Epithelial cell of esophagus (primary cell): ENCODE measurements around the gene GSTM4.

Experiments
- DNase-seq: peaks from one replicate; pipeline ENCODE4 v3.0.0; 2010; ENCODE audit warnings: low read depth
- H3K4me3 ChIP-seq: 2 replicates; pipeline ENCODE4 v1.5.1; 2011; ENCODE audit warnings: mild to moderate bottlenecking, low read length, control low read depth
- TF ChIP-seq, protein P1 (sequence below): IDR thresholded peaks from 2 replicates; pipeline ENCODE4 v1.5.1; 2011; ENCODE audit warnings: low read depth, mild to moderate bottlenecking, low read length, control low read depth, inconsistent platforms; ENCODE audit not compliant: insufficient read depth; ENCODE audit errors: missing control alignments

GSTM4 gene

DNA sequence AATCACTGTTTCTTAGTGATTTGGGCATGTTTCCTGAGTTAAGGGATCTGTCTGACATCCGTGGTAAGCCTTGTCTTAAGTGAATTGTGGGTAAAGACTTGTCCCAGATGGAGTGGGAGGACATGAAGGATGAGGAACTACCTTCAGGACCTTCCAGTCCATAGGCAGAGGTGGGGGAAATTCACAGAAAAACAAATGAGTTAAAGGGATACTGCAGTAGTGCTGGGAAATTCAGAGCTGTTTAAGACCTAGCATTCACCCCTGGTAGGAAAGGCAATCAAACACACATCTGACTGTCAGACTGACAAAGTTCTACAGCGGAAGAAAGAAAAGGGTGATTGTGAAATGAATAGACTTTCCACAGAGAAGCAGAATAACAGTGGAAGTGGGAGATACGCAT lies 39.5 kb upstream of the GSTM4 start:
- TF ChIP-seq, protein P1, sequence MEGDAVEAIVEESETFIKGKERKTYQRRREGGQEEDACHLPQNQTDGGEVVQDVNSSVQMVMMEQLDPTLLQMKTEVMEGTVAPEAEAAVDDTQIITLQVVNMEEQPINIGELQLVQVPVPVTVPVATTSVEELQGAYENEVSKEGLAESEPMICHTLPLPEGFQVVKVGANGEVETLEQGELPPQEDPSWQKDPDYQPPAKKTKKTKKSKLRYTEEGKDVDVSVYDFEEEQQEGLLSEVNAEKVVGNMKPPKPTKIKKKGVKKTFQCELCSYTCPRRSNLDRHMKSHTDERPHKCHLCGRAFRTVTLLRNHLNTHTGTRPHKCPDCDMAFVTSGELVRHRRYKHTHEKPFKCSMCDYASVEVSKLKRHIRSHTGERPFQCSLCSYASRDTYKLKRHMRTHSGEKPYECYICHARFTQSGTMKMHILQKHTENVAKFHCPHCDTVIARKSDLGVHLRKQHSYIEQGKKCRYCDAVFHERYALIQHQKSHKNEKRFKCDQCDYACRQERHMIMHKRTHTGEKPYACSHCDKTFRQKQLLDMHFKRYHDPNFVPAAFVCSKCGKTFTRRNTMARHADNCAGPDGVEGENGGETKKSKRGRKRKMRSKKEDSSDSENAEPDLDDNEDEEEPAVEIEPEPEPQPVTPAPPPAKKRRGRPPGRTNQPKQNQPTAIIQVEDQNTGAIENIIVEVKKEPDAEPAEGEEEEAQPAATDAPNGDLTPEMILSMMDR, result no peak
- no peak overlapping the region for H3K4me3 ChIP-seq

DNA sequence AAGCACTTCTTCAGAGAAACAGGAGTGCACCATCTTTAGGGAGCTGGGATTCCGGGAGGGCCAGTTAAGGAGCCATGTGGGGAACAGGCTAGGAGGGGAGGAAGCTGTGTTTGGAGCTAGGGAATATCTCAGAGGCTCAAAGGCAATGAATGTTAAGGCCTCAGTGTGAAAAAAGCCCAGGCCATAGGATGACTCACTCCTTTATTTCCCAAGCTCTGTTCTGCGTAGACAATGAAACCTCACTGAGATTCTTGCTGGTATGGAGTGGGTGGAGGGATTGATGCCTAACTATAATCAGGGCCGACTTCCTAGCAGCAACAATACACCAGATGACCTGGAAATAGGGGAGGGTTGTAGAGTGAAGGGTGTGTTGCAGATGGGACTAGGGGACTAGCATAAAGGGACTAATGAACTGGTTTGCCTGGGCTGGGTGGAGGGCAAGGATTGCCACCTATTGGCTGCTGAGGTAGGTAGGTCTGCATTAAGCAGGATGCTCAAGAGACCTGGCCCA lies 38.6 kb upstream of the GSTM4 start:
- TF ChIP-seq, protein P1, result peak; percentile 12
- peak; percentile 88 for DNase-seq
- H3K4me3 ChIP-seq, result no peak overlapping the region

More for the DNA sequence above, 39.5 kb upstream of the GSTM4 start:
- no peak for DNase-seq

DNA sequence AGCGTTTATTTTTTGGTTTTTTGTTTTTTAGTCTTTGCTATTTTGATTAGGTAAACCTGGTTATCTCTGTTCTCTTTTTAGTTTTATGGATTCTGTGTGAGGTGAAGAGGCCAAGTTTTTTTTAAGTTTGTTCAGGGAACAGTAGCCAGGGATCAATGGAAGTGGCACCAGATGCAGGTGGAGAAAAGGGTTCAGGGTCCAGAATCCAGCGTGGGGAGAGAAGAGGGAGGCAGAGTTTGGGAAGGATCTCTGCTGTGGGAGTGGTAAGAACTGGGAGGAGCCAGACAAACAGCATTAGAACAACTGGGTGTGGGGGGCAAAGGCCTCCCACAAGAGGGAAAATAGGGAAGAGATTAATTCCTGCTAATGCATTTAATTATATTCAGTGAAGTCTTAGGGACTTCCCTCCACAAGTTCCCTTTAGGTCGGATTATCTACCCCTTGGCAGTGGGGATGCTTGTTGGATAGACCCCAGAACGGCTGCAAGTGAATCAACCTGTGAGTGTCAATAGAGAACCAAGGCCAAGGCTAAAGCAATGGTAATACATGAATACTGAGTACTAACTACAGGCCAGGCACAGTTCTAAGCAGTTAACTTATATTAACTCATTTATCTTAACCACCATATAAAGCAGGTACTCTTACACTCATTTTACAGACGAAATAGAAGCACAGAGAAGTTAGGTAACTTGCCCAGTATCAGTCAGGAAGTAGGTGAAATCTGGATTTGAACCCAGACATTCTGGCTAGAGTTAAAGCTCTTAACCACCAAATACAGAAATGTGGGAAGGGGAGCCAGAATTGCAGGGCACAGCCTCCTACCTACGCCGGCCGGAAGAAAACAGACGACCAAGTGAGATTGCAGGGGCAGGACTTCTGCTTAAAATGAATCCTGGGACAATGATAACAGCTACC lies 37.0 kb upstream of the GSTM4 start:
- TF ChIP-seq, protein P1, result no peak
- peak overlapping the region; percentile 86 for H3K4me3 ChIP-seq
- no peak for DNase-seq

DNA sequence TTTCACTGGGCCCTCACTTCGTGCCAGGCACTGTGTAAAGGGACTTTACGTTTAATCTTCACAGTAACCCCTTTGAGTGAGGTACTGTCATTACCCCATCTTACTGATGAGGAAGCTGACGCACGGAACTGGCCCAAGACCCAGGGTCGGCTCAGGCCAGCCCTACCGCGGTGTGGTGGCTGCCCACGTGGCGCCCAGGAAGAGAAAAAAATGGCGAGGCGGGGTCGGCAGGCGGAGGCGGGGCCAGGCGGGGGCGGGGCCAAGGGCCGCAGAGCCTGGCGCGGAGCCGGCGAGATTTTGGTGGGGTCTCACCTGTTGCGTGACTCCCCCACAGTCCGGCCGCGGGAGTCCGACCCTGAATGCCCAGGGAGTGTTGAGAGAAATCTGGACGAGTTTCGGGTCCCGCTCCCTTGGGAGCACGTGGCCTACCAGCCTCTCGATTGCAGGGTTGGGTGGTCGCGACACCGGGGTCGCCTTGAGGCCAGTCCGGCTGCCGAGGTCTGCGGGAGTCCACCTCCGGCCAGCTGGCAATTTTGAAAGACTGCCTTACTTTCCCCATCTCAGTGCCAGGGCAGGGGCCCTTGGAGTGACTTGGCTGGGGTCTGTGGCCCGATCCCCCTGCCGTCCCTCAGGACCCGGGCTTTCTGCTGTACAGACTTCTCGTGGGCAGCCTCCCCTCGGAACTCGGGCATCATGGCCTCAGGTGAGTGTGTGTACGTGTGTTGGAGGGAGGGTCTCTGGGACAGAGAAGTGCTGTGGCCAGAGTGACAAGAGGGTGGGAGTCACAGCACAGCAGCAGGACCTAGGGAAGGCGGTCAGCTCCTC lies 36.1 kb upstream of the GSTM4 start, which contains the start of the genes AMPD2 and GNAT2:
Gene AMPD2 (plus strand): TSS at position 262 of the 825 bp plus-strand sequence. CDS start 1,339 bp downstream, outside the sequence.
Gene GNAT2 (minus strand): TSS at position 41 of the 825 bp plus-strand sequence. CDS start 6,746 bp downstream, outside the sequence.
- TF ChIP-seq, protein P1, result no peak
- H3K4me3 ChIP-seq, result peak within 1 kb of the TSS; percentile 86
- DNase-seq, result peak; percentile 71

DNA sequence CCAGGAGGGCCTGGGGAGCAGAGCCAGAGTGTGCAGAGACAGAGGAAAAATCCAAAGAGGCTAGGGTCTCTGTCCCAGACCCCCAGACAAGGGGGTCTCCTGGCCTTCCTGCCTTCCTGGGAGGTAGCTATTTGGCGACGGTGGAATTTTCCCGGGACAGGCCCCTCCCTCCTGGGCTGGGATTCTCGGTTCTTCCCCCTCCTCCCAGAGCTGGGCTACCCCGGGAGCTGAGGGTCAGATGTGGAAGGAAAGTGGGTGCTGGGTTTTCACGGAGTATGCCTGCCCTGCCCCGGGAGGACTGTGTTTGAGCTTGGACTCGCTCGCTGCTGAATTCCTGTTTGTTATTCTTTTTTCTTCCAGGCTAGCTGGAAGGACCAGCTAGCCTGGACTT lies 35.5 kb upstream of the GSTM4 start:
- H3K4me3 ChIP-seq, result peak overlapping the region; percentile 86
- TF ChIP-seq, protein P1, result no peak
- DNase-seq, result peak; percentile 30

DNA sequence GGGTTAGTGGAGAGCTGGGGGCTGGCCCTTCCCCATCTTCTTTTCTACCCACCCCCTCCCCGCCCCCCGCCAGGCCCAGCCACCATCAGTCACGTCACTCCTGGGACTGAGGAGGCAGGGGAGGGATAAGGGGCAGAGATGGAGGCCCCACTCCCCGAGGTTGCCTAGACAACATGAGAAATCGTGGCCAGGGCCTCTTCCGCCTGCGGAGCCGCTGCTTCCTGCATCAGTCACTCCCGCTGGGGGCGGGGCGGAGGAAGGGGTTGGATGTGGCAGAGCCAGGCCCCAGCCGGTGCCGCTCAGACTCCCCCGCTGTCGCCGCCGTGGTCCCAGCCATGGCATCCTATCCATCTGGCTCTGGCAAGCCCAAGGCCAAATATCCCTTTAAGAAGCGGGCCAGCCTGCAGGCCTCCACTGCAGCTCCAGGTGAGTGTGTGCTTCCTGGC lies 35.0 kb upstream of the GSTM4 start:
- H3K4me3 ChIP-seq, result peak overlapping the region; percentile 86

More for the DNA sequence above, 35.0 kb upstream of the GSTM4 start:
- peak; percentile 85 for DNase-seq
- TF ChIP-seq, protein P1, result no peak
